Suprapubic skin (tissue), 4 donors: Measurements from ENCODE around the gene BBS2. TPM values are rescaled to one million over a fixed set of nuclear protein-coding genes. Genes with fewer than 3 reads are reported as not detected.

Experiments
- DNase-seq, 2 donors: peaks; one replicate each; pipeline ENCODE4 v3.0.0-alpha.2; 2019; ENCODE audit warnings: low spot score in 2 of 2
- H3K27ac ChIP-seq: fragments of 200-600 bp; sonication (generic); one replicate; pipeline ENCODE4 v1.5.1; 2019
- H3K27me3 ChIP-seq: fragments of 200-600 bp; sonication (generic); one replicate; pipeline ENCODE4 v1.5.1; 2019
- H3K36me3 ChIP-seq: fragments of 200-600 bp; sonication (generic); one replicate; pipeline ENCODE4 v1.5.1; 2019
- H3K4me1 ChIP-seq: fragments of 200-600 bp; sonication (generic); one replicate; pipeline ENCODE4 v1.5.1; 2019
- H3K4me3 ChIP-seq: fragments of 200-600 bp; sonication (generic); one replicate; pipeline ENCODE4 v1.5.1; 2019; ENCODE audit warnings: mild to moderate bottlenecking
- H3K9me3 ChIP-seq: fragments of 200-600 bp; sonication (generic); one replicate; pipeline ENCODE4 v1.5.1; 2019
- EP300 ChIP-seq: sonication (generic); formaldehyde crosslinking; IDR thresholded peaks from one replicate; pipeline ENCODE4 v1.6.1; 2017; ENCODE audit warnings: antibody characterized with exemption
- POLR2A ChIP-seq, 2 donors: fragments of 450-650 bp; IDR thresholded peaks; one replicate each; pipeline ENCODE4 v1.6.1; 2017; ENCODE audit warnings: antibody characterized with exemption in 2 of 2, mild to moderate bottlenecking in 2 of 2, moderate library complexity in 2 of 2
- POLR2AphosphoS5 ChIP-seq, 3 donors: sonication (generic); formaldehyde crosslinking; IDR thresholded peaks; one replicate each; pipeline ENCODE4 v1.6.1; 2017; ENCODE audit warnings: antibody characterized with exemption in 3 of 3
- WGBS: methylation state at CpG from one replicate; pipeline ENCODE4 v1.1.5; 2018; 5-methylcytosine and 5-hydroxymethylcytosine counted together
- total RNA-seq, 4 donors: library from RNA; depleted of rRNA; stranded (reverse); fragments of >200 nt; gene quantifications; one replicate each; pipeline ENCODE4 v1.1.0, GENCODE V29; 2016
- TF ChIP-seq, protein P1 (sequence below), 2 donors: fragments of 200-600 bp in 1 of 2; fragments of 450-650 bp in 1 of 2; sonication (generic) in 1 of 2; IDR thresholded peaks; one replicate each; pipeline ENCODE4 v1.5.1; 2016 to 2019; ENCODE audit warnings: antibody characterized with exemption in 2 of 2, mild to moderate bottlenecking in 1 of 2, moderate library complexity in 1 of 2

The BBS2 gene
- total RNA-seq, 4 donors from 2014 or later, result 79.2 to 237 (median 99.2) TPM

DNA sequence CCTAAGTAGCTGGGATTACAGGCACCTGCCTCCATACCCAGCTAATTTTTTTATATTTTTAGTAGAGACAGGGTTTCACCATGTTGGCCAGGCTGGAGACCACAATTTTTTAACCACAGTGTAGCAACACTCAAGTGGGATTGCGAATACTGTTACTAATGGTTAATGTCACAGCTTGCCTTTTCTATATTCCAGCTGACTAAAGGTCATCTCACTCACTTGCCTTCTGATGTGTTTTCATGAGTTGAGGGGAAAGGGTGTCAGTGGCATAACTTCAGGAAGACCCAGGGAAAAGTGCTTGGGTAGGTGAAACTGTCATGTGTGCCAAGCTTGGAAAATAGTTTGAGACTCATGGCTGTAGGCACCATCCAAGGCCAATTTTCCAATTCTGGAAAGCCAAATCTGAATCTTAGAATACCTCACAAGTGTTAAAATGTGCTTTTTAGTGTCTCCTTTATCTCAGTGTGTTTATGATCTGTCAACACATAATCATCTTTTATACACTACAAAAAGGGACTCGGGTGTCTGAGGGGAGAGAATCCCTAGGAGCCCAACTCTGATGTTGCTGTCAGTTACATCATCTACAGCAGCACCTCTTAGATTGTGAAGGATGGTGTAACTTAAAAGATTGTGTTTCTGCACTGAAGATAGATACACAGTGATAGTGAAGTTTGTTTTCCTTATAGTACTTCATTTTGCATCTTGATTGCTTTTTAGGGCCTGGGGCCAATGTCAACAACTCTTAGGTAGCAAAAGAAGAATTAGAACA lies 41.4 kb downstream of the BBS2 start:
- Histone ChIP-seq H3K27ac (no peak overlapping the region), H3K36me3 (peaks cover 90% of the 10 kb centered on the region), H3K4me1 (peaks cover 2% of the 10 kb centered on the region), H3K27me3 (no peaks in the 10 kb centered on the region), H3K4me3 (no peak overlapping the region), H3K9me3 (no peaks in the 10 kb centered on the region)
- DNase-seq, result no peak
- WGBS, result 85% methylated on average over 2 of the region's 2 CpGs
- TF ChIP-seq POLR2AphosphoS5 (IDR thresholded peaks at IDR 0.05), result no peak
- TF ChIP-seq, protein P1, sequence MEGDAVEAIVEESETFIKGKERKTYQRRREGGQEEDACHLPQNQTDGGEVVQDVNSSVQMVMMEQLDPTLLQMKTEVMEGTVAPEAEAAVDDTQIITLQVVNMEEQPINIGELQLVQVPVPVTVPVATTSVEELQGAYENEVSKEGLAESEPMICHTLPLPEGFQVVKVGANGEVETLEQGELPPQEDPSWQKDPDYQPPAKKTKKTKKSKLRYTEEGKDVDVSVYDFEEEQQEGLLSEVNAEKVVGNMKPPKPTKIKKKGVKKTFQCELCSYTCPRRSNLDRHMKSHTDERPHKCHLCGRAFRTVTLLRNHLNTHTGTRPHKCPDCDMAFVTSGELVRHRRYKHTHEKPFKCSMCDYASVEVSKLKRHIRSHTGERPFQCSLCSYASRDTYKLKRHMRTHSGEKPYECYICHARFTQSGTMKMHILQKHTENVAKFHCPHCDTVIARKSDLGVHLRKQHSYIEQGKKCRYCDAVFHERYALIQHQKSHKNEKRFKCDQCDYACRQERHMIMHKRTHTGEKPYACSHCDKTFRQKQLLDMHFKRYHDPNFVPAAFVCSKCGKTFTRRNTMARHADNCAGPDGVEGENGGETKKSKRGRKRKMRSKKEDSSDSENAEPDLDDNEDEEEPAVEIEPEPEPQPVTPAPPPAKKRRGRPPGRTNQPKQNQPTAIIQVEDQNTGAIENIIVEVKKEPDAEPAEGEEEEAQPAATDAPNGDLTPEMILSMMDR (IDR thresholded peaks at IDR 0.05), result no peak
- TF ChIP-seq POLR2A (IDR thresholded peaks at IDR 0.05), result no peak
- no peak for TF ChIP-seq EP300

DNA sequence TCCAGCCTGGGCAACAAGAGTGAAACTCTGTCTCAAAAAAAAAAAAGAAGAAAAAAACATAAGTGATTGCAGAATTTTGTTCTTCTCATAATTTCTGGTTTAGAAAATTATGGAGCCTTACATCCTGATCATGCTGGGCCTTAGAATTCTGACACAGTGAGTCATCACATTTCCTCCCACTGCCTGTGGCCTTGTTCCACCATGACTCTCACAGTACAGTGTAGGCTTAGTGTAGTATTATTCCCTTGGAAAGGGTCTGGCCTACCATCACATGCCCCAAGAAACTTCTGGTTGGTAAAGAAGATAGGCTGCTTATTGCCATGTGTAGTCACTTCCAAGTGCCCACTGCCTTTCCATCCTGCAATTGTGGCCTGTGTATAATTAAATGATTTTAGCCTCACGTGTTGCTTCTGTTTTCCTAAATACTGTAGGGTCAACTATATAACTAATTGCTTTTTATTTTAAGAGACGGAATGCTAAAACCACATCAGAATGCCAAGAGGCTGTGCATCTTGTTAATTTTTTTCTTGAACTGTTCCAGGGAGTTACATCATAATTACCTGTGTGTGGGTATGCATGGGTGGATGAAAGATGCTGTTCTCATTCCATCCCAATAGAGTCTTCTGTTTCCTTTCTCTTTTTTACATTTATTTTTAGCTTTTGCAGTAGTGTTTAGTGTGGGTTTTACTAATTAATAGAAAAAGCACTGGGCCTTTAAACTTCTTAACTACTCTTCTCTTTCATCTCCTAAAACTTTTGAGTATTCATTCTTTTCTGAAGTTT lies 42.5 kb downstream of the BBS2 start:
- Histone ChIP-seq H3K9me3 (no peaks in the 10 kb centered on the region), H3K4me1 (peaks cover 2% of the 10 kb centered on the region), H3K27ac (no peak overlapping the region), H3K4me3 (no peak overlapping the region), H3K36me3 (peaks cover 90% of the 10 kb centered on the region), H3K27me3 (no peaks in the 10 kb centered on the region)
- TF ChIP-seq POLR2AphosphoS5 (IDR thresholded peaks at IDR 0.05) (no peak), EP300 (no peak), POLR2A (IDR thresholded peaks at IDR 0.05) (no peak)
- TF ChIP-seq, protein P1 (IDR thresholded peaks at IDR 0.05), result no peak
- WGBS, result 79% methylated on average over 2 of the region's 2 CpGs
- DNase-seq, result no peak

DNA sequence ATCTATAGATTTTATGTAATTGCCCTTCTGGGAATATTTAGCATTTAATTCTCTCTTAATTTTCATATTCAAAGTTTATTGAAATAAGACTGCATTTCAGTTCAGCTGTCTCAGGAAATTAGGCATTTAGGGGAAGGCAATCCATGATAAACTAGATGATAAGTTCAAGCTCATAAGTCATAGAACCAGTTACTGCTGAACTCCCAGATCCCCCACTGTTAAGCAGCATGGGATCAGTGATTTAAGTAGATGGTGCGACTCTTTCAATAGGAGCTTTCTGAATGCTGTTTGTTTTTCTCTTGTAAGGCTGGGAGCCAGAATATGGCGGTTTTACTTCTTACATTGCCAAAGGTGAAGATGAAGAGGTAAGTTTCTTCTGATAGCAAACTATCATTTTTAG lies 44.6 kb downstream of the BBS2 start:
- Histone ChIP-seq H3K27ac (no peak overlapping the region), H3K9me3 (no peaks in the 10 kb centered on the region), H3K4me1 (peaks cover 7% of the 10 kb centered on the region), H3K36me3 (peaks cover 91% of the 10 kb centered on the region), H3K4me3 (no peak overlapping the region), H3K27me3 (no peaks in the 10 kb centered on the region)
- 95% methylated on average over 2 of the region's 2 CpGs for WGBS
- TF ChIP-seq POLR2A (IDR thresholded peaks at IDR 0.05), result no peak
- TF ChIP-seq EP300, result no peak
- TF ChIP-seq POLR2AphosphoS5 (IDR thresholded peaks at IDR 0.05), result no peak
- no peak for DNase-seq

DNA sequence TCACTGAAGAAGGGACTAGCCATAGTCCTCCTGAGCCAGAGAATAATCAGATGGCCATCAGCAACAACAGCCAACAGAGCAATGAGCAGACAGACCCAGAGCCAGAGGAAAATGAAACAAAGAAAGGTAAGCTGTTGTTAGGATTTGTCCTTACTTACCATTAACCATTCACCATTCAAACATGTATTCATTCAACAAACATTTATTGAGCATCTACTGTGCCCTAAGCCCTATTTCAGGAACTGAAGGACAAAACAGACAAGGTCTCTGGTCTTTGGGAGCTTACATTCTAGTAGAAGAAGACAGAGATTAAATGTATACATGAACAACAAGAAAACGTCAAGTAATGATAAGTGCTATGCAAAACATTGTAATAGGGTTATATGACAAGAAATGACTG lies 49.2 kb downstream of the BBS2 start:
- Histone ChIP-seq H3K27ac (no peak overlapping the region), H3K4me3 (no peak overlapping the region), H3K36me3 (peaks cover 94% of the 10 kb centered on the region), H3K4me1 (peaks cover 9% of the 10 kb centered on the region), H3K27me3 (no peaks in the 10 kb centered on the region), H3K9me3 (no peaks in the 10 kb centered on the region)
- WGBS, result 90% methylated on average over 1 of the region's 1 CpG
- TF ChIP-seq, protein P1 (IDR thresholded peaks at IDR 0.05), result no peak
- no peak for TF ChIP-seq POLR2A (IDR thresholded peaks at IDR 0.05)
- no peak for TF ChIP-seq EP300
- TF ChIP-seq POLR2AphosphoS5 (IDR thresholded peaks at IDR 0.05), result no peak
- no peak for DNase-seq

GRCh38 chr16:56470232-56470631 lies 49.6 kb downstream of the BBS2 start:
- H3K9me3 ChIP-seq, result no peaks in the 10 kb centered on the region
- no peak overlapping the region for H3K4me3 ChIP-seq
- H3K27ac ChIP-seq, result no peak overlapping the region
- no peaks in the 10 kb centered on the region for H3K27me3 ChIP-seq
- DNase-seq, result no peak
- H3K4me1 ChIP-seq, result peaks cover 9% of the 10 kb centered on the region
- H3K36me3 ChIP-seq, result peaks cover 91% of the 10 kb centered on the region
- 55% methylated on average over 3 of the region's 3 CpGs for WGBS
- TF ChIP-seq, protein P1 (IDR thresholded peaks at IDR 0.05), result no peak
- TF ChIP-seq POLR2A (IDR thresholded peaks at IDR 0.05), result no peak
- TF ChIP-seq POLR2AphosphoS5 (IDR thresholded peaks at IDR 0.05), result no peak
- TF ChIP-seq EP300, result no peak
